ENCODE results near the gene C19orf81.

The C19orf81 gene

DNA sequence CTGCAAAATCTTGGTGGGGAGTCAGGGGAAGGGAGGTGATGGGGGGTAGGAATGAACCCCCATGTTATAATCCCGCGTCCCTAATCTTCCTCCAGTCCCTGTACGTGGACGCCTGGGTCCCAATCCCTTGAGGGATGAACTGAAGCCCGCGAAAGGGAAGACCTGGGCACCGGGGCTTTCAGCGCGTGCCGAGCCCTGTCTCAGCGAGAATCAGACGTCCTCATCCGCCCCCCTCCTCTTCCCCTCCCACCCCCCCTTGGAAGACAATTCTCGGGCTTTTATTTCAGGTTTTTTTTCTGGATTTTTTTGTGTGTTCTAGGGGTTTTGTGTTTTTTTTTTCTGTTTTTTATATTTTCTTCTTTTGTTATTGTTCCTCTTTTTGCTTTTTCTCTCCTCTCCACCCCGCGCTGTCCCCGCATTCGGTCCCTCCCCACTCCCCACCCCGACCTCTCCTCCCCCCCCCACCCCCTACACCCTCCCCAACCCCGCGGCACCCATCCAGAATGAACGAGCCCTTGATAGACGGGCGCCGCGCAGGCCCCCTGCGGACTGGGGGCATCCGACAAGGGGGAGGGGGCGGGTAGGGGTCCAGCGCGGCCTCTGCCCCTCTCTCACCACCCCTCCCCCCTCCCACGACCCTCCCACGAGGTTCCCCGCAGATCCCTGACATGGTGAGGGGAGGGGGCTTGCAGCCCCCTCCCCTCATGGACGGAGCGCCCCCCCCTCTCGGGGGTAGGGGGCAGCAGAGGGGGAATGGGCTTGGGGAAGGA lies 10.3 kb downstream of the C19orf81 start:
- DNase-seq = no peak

DNA sequence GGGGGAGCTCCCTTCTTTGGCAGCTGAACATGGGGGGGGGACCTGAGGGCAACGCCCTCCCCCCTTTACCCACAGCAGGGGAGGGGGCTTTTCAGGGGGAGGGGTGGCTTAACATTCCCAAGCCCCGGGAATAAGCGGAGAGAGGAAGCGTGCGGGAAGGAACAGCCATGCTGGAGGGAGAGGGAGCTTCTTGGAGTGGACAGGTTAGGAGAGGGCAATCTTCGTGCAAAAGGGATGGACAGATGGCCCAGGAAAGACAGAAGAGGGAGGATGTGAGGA lies 10.8 kb downstream of the C19orf81 start:
- no peak for DNase-seq

- DNase-seq = no peak
These were observed 11.8 kb downstream of the C19orf81 start for GRCh38 chr19:50661023-50661422.

DNA sequence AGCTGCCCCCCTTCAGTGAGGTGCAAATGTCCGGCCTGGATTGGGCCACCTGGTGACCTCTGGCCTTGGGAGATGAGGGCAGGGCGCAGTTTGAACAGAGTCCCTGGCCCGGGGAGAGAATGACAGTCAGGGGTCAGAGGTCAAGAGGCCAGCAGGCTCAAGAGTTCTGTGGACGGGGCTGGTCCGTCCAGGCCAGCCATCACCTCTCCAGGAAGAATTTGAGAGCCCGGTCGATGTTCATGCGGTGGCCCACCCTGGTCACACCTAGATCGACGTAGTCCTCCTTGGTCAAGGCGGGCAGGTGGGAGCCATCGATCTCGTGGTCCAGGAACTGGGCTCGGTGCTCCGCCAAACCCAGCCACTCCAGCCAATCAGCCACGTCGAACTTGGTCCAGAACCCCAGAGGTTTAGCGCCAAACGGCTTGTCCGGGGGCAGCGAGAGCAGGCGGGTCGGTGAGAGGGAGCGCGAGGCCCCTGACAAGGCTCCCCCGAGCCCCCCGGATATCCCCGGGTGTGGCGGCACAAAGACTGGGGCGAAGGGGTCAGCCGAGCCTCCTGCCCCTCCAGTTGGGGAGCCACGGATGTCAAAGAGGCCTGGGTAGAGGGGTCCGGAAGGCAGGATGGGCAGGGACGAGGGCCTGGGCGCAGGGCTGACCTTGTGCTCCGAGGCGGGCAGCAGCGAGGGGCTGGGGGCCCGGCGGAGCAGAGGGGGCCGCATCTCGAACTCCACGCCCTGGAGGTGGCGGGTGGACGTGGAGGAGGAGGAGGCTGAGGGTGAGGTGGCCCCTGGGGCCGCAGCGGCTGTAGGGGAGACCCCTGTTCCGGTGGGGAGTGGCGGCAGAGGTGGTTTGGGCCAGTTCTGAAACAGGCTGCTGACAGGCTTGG lies 12.8 kb downstream of the C19orf81 start:
- DNase-seq = no peak

DNA sequence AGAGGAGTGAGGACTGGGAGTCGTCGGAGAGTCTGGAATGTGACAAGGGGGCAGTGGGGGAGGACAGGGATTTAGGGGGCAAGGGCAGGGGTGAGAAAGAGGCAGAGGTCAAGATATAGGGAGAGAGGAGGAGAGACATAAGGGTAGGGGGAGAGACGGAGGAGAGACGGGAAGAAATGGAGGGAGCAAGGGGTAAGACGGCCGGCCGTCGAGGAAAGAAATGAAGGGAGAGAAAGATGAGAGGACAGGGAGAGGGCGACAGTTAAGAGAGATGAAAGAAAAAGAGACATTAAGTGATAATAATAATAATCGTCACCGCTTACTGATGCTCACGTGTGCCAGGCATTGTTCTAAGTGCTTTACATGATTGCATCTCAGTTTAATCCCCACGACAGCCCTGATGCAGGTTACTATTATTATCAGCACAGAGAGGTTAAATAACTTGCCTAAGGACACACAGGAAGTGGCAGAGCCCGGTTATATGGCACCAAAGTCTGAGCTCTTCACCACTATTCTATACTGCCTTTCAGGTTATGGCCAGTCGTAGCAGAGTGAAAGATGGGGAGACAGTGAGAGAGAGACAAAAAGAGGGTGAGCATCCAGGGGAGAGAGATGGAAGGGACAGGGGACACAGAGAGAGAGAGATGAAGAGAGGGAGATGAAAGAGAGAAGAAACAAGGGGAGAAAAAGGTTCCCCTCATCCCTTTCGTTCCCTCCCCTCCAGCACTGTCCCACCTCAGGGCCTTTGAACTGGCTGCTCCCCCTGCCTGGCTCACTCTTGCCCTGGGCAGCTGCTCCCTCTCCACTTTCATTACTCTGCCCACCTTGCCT lies 13.6 kb downstream of the C19orf81 start:
- no peak for DNase-seq

DNA sequence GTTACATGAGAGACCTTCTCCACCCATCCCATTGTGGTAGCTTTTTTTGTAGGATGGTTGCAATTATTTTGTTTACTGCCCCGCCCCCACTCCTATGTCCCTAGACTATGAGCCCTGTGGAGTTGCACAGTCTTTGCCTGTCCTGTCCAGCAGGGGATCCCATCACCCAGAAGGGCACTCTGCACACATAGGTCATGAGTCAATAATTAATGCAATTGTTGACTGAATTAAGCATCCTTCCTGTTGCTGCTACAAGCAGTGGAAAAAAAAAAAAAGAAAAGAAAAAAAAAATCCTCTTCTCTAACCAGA lies 14.2 kb downstream of the C19orf81 start:
- DNase-seq = no peak

DNA sequence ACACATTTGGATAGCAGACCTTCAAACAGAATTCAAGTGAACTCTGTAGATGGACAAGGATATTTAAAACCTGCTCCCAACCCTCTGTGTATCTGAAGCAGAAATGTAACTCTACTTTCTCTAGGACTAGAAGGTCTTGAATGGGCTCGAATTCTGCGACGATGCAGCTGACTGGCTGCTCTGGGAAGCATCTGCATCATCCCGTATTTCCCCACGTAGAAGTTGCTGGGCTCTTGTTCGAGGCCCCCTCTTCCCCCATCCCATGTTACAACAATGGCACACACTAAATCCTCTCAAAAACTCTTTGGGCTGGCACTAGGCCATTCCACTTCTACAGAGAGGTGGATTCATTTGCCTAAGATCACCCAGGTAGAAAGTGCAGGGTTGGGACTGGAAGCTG lies 15.0 kb downstream of the C19orf81 start:
- DNase-seq = no peak

- no peak for DNase-seq
These were observed 17.3 kb downstream of the C19orf81 start for GRCh38 chr19:50666346-50667176.

DNA sequence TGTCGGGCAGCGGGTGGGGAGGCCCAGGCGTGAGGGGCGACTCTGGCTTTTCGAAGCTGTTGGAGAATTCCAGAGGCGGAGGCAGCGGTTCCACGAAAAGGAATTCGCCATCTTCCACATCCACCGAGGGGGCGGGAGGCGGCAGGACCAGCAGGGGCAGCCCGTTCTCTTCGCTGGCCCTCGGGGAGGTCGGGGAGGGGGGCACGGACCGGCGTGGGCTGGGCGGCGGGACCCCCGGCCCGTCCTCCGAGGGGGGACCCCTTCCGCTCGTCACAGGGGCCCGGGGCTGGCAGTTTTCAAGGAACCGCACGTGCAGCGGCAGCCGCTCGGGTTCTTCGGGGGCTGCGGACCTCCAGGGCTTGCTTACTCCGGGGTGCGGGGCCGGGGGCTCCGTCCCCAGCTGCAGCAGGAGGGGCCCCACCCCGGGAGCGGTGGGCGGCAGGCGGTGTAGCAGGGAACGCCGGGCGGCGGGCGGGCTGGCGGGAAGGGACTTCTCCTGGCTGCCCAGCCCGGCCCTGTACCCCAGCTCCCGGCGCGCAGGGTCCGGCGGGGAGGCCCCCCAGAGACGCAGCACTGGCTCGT lies 18.0 kb downstream of the C19orf81 start:
- DNase-seq = no peak

- DNase-seq = no peak
These were observed 18.6 kb downstream of the C19orf81 start for GRCh38 chr19:50667759-50668231.

- DNase-seq = no peak
These were observed 19.2 kb downstream of the C19orf81 start for GRCh38 chr19:50668416-50668815.

- no peak for DNase-seq
These were observed 19.6 kb downstream of the C19orf81 start for GRCh38 chr19:50668879-50669278.

DNA sequence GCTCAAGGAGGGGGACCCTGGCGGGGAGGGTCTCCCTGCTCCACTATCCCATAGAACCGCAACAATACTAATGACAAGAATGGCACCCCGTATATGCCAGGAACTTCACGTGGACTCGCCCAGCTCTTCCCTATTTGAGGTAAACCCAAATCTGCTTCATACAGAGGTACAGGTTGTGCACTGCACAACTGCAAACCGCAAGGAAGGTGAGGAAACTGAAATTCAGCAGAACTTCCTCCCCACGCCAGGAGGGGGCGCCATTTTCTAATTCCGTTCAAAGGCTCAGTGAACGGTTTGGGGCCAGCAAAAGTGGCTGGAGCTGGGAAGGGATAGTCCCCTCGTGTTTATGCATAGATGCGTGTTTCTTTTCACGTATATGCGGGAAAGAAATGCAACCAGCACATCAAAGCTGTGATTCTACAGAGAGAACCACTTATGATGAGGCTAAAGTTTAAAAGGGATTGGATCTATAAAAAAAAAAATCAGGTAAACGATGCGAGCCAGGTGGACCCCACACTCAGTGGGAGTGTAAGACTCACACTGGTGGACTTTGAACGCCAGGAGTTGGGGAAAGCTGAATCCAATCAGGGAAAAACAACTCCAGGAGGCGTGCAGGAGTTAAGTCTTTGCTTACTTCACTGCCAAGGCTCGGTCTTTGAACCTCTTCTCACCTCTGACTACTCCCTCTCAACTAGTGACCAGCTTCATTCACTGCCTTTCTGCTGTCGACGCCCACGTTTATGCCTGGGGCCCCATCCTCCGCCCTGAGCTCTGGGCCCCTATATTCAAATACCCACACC lies 20.3 kb downstream of the C19orf81 start:
- peak; percentile 22 to 23 for DNase-seq

GRCh38 chr19:50670102-50670380 lies 20.8 kb downstream of the C19orf81 start:
- DNase-seq = no peak

- DNase-seq = no peak
These were observed 23.9 kb downstream of the C19orf81 start for GRCh38 chr19:50673118-50673517.

GRCh38 chr19:50676625-50677197 lies 27.5 kb downstream of the C19orf81 start:
- no peak for DNase-seq

GRCh38 chr19:50677636-50678035 lies 28.4 kb downstream of the C19orf81 start:
- no peak for DNase-seq

DNA sequence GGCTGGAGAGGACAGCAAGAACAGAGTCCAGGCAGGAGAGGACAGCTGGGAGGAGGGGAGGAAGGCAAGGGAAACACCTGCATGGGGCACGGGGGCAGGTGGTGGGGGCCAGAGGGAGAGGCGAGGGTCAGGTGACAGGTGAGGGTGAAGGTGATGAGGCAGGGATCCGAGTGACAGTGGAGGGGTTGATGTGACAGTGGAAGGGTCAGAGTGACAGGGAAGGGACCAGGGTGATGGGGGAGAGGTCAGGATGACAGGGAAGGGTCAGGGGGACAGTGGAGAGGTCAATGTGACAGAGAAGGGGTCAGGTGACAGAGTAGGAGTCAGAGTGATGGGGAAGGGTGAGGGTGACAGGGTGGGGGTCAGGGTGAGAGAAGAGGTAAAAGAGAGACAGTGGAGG lies 29.1 kb downstream of the C19orf81 start:
- DNase-seq = no peak

- DNase-seq = peak; percentile 79 to 91
These were observed 30.2 kb downstream of the C19orf81 start for GRCh38 chr19:50679177-50680125.
